HG03139 (cell line): ENCODE data around the gene PCBP3.
A peak's percentile ranks its signal among the peaks of the same experiment; 100 is the strongest.
"Not testable (repeated sequence)": the region's sequence is repeated elsewhere in the genome, so short reads cannot be mapped to it uniquely, and the experiment has no call there.

Experiments
- ATAC-seq: cut with Tn5 transposase; IDR thresholded peaks from one replicate; pipeline ENCODE4 v1.9.1; 2021; ENCODE audit not compliant: unreplicated experiment

Gene PCBP3

GRCh38 chr21:45643021-45643980 lies at the start of gene PCBP3:
TSS of gene PCBP3 (plus strand) at chr21:45643725. CDS start at chr21:45850086, 206,361 bp downstream.
- ATAC-seq: peak; percentile 50

- no peak for ATAC-seq
These were observed 48.6 kb upstream of the PCBP3 start for GRCh38 chr21:45594721-45595489.

- ATAC-seq: no peak
These were observed 47.8 kb upstream of the PCBP3 start for GRCh38 chr21:45595574-45596295.

- ATAC-seq: no peak
These were observed 46.7 kb upstream of the PCBP3 start for GRCh38 chr21:45596704-45597318.

GRCh38 chr21:45598109-45598508 lies 45.4 kb upstream of the PCBP3 start:
- ATAC-seq: no peak

- no peak for ATAC-seq
These were observed 44.9 kb upstream of the PCBP3 start for GRCh38 chr21:45598666-45599065.

- no peak for ATAC-seq
These were observed 44.4 kb upstream of the PCBP3 start for GRCh38 chr21:45599146-45599581.

GRCh38 chr21:45600248-45600647 lies 43.3 kb upstream of the PCBP3 start:
- no peak for ATAC-seq

GRCh38 chr21:45601551-45601950 lies 42.0 kb upstream of the PCBP3 start:
- ATAC-seq: no peak

GRCh38 chr21:45602106-45602505 lies 41.4 kb upstream of the PCBP3 start:
- ATAC-seq: no peak

GRCh38 chr21:45603481-45603880 lies 40.0 kb upstream of the PCBP3 start:
- no peak for ATAC-seq

GRCh38 chr21:45604681-45605080 lies 38.8 kb upstream of the PCBP3 start:
- ATAC-seq: not testable (repeated sequence)

- no peak for ATAC-seq
These were observed 36.3 kb upstream of the PCBP3 start for GRCh38 chr21:45607021-45607908.

- no peak for ATAC-seq
These were observed 35.6 kb upstream of the PCBP3 start for GRCh38 chr21:45607909-45608295.

GRCh38 chr21:45608747-45609470 lies 34.6 kb upstream of the PCBP3 start:
- ATAC-seq: not testable (repeated sequence)

GRCh38 chr21:45609616-45610015 lies 33.9 kb upstream of the PCBP3 start:
- ATAC-seq: not testable (repeated sequence)

GRCh38 chr21:45611296-45611695 lies 32.2 kb upstream of the PCBP3 start:
- ATAC-seq: no peak

GRCh38 chr21:45611939-45612664 lies 31.4 kb upstream of the PCBP3 start:
- ATAC-seq: no peak
